T-helper 9 cell (primary cell): ENCODE results near the gene RPTOR.

Source experiments
- DNase-seq: peaks from one replicate; pipeline ENCODE4 v3.0.0-alpha.2; 2020

Gene RPTOR

GRCh38 chr17:80855948-80856862, 311.6 kb downstream of the RPTOR start:
- DNase-seq, result peak; percentile 36

- no peak for DNase-seq
Observed at GRCh38 chr17:80856863-80857755, 312.5 kb downstream of the RPTOR start.

GRCh38 chr17:80857756-80858171, 313.1 kb downstream of the RPTOR start:
- no peak for DNase-seq

- no peak for DNase-seq
Observed at GRCh38 chr17:80858301-80859001, 313.8 kb downstream of the RPTOR start.

- no peak for DNase-seq
Observed at GRCh38 chr17:80859002-80859941, 314.6 kb downstream of the RPTOR start.

GRCh38 chr17:80860101-80860671, 315.5 kb downstream of the RPTOR start:
- no peak for DNase-seq

GRCh38 chr17:80860703-80861417, 316.2 kb downstream of the RPTOR start:
- no peak for DNase-seq

GRCh38 chr17:80861418-80861815, 316.8 kb downstream of the RPTOR start:
- no peak for DNase-seq

GRCh38 chr17:80861892-80862291, 317.3 kb downstream of the RPTOR start:
- peak; percentile 34 for DNase-seq

- DNase-seq, result no peak
Observed at GRCh38 chr17:80862481-80862961, 317.9 kb downstream of the RPTOR start.

GRCh38 chr17:80862978-80863377, 318.3 kb downstream of the RPTOR start:
- no peak for DNase-seq

GRCh38 chr17:80863626-80864025, 319.0 kb downstream of the RPTOR start:
- DNase-seq, result no peak

- DNase-seq, result no peak
Observed at GRCh38 chr17:80864751-80865150, 320.1 kb downstream of the RPTOR start.

- peak; percentile 57 for DNase-seq
Observed at GRCh38 chr17:80866050-80866793, 321.6 kb downstream of the RPTOR start.

- DNase-seq, result no peak
Observed at GRCh38 chr17:80868022-80868609, 323.5 kb downstream of the RPTOR start.

- DNase-seq, result no peak
Observed at GRCh38 chr17:80869481-80870145, 325.0 kb downstream of the RPTOR start.

GRCh38 chr17:80870401-80870800, 325.8 kb downstream of the RPTOR start:
- no peak for DNase-seq

- DNase-seq, result no peak
Observed at GRCh38 chr17:80871341-80871740, 326.7 kb downstream of the RPTOR start.

GRCh38 chr17:80872001-80872500, 327.4 kb downstream of the RPTOR start:
- DNase-seq, result no peak
